ENCODE data around the gene MYH7. TPM values are rescaled to one million over a fixed set of nuclear protein-coding genes. Genes with fewer than 3 reads are reported as not detected.

MYH7 gene
- not detected in 2 replicates for total RNA-seq

GRCh38 chr14:23435543-23436326 is at the start of gene MYH7:
Gene MYH7, minus strand, starts transcription at chr14:23435660. Its CDS starts 1,928 bp downstream, at chr14:23433732.

GRCh38 chr14:23469127-23469905 is 33.9 kb upstream of the MYH7 start, which contains the start of gene NGDN:
Gene NGDN, plus strand, starts transcription at chr14:23469703. Its CDS starts 13 bp downstream, at chr14:23469716.

GRCh38 chr14:23407516-23408306 is 27.7 kb downstream of the MYH7 start, which contains the start of gene MYH6:
Gene MYH6, minus strand, starts transcription at chr14:23408273. Its CDS starts 1,050 bp downstream, at chr14:23407223.

GRCh38 chr14:23376482-23377197 is 58.8 kb downstream of the MYH7 start, which contains the start of gene CMTM5:
Gene CMTM5, plus strand, starts transcription at chr14:23377046. Its CDS starts 206 bp downstream, at chr14:23377252.

GRCh38 chr14:23372509-23372908 is 63.0 kb downstream of the MYH7 start, which contains the start of gene IL25:
Gene IL25, plus strand, starts transcription at chr14:23372809.

DNA sequence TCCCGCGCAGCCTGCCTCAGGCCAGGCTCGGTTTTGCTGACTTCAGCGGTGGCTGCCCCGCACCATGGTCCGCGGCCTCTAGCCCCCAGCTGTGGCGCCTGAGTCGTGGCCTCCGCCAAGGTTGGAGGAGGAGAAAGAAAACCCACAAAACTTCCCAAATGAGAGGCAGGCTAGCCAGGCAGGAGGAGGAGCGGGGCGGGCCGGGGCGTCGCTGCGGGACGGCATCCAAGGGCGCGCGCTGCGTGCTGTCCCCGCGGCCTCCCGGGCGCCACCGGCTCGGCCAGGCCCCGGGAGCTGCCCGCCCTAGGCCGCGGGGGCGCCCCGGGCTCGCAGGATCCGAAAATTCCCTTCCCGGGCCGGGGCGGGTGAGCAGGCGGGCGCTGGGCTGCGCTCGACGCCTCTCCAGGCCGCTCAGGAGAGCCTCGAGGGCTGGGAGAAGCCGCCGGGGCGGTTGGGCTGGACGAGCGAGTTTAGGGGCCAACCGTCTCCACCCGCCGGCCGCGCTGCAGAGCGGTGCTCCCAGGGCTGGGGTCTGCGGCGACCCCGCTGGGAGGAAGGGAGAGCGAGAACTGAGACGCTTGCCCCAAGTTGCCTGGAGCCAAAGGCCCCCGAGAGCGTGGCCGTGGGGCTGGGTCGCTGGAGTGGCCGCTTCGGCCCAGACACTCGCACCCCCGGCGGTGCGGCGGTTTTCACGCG is 70.3 kb downstream of the MYH7 start, which contains the start of gene EFS:
TSS of gene EFS (minus strand) at position 137 of the 696 bp plus-strand sequence. CDS start 147 bp downstream, outside the sequence.

Small RNA genes lying within 50 kb of the gene (small RNA-seq; reads per million reads assigned to genes)
- gene MIR208A (ENCODE audit: low replicate concordance) (not detected), gene MIR208B (ENCODE audit: low replicate concordance) (not detected)

Other genes with a start within 250 kb of the MYH7 start
- gene RNF212B, start 197.7 kb downstream of the MYH7 start, total RNA-seq: not detected in 2 replicates
- 4.4 and 13.8 TPM in 2 replicates for gene HOMEZ, start 149.5 kb downstream of the MYH7 start, total RNA-seq
- gene PPP1R3E, start 132.8 kb downstream of the MYH7 start, total RNA-seq: 4.4 and 5.0 TPM in 2 replicates
- gene BCL2L2, start 128.8 kb downstream of the MYH7 start, total RNA-seq: 18.4 and 21.6 TPM in 2 replicates
- 43.1 and 64.4 TPM in 2 replicates for gene PABPN1, start 114.2 kb downstream of the MYH7 start, total RNA-seq
- 7.3 and 7.7 TPM in 2 replicates for gene SLC22A17, start 82.8 kb downstream of the MYH7 start, total RNA-seq
- gene EFS, start 70.5 kb downstream of the MYH7 start, total RNA-seq: 1.5 and 3.3 TPM in 2 replicates
- gene IL25, start 62.9 kb downstream of the MYH7 start, total RNA-seq: not detected in 2 replicates
- not detected in 2 replicates for gene CMTM5, start 58.6 kb downstream of the MYH7 start, total RNA-seq
- not detected in 2 replicates for gene MYH6, start 27.4 kb downstream of the MYH7 start, total RNA-seq
- 35.8 and 56.2 TPM in 2 replicates for gene NGDN, start 34.0 kb upstream of the MYH7 start, total RNA-seq
- gene ZFHX2, start 116.1 kb upstream of the MYH7 start, total RNA-seq: 0.14 and 0.22 TPM in 2 replicates
- 14.7 and 20.6 TPM in 2 replicates for gene THTPA, start 120.6 kb upstream of the MYH7 start, total RNA-seq
- 10.5 and 12.6 TPM in 2 replicates for gene AP1G2, start 132.1 kb upstream of the MYH7 start, total RNA-seq
- not detected in 2 replicates for gene JPH4, start 143.1 kb upstream of the MYH7 start, total RNA-seq
- not detected in 2 replicates for gene DHRS2, start 200.7 kb upstream of the MYH7 start, total RNA-seq